NCI-H2029 treated with DMSO at 0.1 percent for 48 hours (cell line): Measurements from ENCODE around the gene FAM162B.
"Not testable (repeated sequence)": the region's sequence is repeated elsewhere in the genome, so short reads cannot be mapped to it uniquely, and the experiment has no call there.

Experiments
- DNase-seq: peaks from one replicate; lab custom pipeline; 2025; lab: John Stamatoyannopoulos, UW

FAM162B gene

DNA sequence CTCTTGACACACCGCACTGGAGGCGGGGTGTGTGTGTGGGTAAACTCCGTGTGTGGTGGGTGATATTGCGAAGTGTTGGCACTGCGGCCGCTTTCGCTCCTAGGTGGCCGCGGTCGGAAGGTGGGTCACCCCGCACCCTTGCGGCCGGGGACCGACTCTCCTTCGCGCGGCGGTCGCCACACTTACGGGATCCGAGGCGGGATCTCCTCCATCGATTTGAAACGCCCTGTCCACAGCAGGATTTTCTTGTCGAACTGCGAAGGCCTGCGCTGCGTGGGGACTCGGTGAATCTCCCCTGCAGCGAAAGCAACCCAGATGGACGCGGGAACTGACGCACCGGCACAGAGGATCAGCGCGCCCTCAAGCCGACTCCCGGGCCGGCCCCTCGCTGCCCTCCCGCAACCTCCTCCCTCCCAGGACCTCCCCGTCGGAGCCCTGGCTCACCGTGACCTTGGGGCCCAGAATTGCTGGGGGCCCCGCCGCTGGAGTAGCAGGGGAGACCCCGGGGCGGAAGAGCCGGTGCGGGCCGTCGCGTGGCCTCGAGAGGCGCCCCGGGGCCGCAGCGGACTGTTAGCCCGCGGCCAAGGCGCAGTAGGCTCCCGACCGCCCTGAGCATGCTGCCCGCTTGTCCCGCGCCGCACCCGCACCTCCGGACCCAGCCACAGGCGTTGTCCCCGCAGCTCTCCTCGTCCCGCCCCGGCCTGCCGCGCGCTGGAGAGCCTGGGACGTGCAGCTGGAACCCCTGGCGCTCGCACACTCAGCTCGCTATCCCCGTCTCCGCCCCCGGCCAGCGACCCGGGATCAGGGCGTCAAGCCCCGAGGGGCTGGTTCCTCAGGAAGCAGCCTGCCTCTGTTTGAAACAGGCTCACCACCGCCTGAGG, at the start of gene FAM162B:
TSS of gene FAM162B (minus strand) at position 759 of the 881 bp plus-strand sequence. CDS start at position 616, 143 bp downstream.
- DNase-seq, result no peak

DNA sequence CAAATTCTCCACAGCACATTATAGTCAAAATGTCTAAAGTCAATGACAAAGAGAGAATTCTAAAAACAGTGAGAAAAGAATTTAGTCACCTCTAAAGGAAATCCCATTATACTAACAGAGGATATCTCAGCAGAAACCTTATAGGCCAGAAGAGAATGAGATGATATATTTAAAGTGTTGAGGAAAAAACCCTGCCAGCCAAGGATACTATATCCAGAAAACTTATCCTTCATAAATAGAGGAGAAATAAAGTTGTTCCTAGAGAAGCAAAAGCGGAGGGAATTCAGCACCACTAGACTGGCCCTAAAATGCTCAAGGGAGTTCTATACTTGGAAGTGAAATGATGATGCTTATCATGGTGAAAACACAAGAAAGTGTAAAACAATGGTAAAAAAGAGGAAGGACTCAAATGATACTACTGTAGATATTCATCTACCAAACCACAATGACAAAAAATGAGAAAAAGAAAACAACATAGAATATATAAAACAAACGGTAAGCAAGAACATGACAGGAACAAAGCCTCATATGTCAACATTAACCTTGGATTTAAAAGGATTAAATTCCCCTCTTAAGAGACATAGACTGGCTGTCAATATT, 46.6 kb upstream of the FAM162B start:
- no peak for DNase-seq

DNA sequence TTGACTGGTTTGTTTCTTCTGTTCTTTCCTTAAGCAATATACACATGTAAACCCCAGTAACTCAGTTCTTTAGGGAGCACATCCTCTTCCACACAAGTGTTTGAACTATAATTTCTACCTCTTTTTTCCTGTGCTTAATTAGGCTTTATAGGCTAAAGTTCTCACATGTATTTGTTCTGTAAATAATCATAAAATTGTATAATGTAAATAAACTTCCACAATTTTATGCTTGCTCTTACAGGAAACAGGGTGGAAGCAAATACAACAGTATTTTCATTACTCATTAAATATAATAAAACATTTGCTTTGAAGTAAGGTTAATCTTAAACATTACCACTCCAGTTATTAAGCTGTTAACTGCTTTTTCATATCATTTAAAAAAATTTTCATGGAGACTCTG, 36.5 kb upstream of the FAM162B start:
- DNase-seq, result peak; percentile 76

DNA sequence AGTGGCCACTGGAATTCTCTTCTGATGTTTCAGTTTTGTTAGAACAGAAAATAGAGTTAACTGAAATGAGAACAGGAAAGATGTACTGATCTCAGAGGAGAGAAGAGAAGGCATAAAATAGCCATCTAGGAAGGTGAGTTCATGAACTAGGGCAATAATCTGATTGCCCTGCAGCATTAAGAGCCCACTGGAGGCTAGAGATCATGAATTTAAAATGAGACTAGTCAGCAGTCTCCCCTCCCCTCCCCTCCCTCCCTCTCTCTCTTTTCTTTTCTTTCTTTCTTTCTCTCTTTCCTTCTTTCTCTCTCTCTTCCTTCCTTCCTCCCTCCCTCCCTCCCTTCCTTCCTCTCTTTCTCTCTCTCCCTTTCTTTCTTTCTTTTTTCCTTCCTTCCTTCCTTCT, 34.4 kb upstream of the FAM162B start:
- DNase-seq, result no peak

DNA sequence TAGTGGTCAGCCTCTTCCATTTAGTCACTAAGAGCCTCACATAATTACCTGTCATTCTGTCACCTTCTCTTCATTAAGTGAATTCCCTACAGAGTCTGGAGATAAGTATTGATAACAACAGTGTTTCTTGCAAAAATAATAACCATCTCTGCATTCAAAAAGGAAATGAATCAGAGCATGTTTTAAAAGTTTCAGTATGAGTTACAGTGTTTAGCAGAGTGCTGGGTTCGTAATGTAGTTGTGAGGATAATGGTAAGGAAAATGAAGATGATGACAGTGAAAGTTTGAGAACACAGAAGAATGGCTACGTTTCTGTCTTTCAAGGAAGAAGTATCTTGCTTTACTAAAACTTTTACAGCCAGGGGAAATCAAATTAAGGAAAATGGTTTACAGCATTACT, 32.1 kb upstream of the FAM162B start:
- DNase-seq, result no peak

DNA sequence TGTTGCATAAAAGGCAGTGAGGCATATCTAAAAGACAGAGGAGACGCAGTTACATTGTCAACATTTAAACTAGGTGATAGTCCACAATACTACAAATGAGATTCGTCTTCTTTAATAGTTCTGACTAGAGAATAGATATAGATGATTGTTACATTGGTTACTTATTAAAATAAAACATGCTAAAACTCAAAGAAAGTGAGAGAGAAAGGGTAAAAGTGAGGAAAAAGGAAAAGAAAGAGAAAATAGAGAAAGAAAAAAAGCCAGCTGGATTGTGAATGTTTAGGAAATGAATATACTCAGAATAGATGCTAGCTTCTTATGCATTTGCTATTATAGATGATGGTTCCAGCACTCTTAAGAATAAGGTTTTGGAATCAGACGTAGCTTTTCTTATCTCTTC, 27.7 kb upstream of the FAM162B start:
- DNase-seq, result no peak

DNA sequence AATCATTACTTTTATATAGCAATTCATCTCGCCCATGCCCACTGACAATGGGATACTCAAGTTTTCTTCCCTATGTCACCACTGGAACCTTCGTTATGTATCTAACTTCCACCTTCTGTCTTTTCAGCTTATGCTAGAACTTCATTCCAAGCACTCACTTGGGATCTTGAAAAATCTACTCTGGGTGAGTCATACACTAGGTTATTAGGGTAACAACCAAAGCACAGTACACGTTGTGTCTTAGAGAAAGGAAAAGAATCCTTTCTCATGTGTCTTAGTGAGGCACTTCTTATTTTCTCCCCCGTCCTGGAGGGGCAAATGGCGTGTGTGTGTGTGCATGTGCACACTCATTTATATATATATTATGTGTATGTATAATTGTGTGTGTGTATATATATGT, 18.3 kb upstream of the FAM162B start:
- DNase-seq, result no peak

DNA sequence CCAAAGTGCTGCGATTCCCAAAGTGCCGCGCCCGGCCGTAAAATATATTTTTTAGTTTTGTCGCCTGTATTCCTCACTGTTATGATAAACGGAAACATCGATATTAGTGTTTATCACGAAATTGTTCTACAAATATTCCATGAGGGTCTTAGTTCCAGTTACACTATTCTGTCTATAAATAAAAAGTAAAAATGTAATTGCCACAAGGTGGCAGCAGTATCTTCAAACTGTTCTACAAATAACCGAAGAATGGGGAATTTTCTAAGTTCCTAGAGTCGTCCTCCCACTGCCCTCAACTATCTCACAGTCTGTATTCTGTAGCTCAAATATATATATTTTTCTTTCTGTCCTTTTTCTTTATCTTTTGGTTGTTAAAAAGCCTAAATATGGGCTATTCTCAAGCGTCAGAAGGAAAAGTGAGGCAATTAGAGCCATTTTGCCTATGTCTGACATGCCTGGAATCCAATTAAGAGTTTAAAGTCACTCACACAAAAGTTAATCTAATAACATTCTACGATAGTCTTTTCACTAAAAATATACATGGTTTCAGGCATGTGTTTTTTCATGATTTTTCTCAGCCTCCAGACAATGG, 14.2 kb upstream of the FAM162B start:
- DNase-seq, result peak; percentile 99

DNA sequence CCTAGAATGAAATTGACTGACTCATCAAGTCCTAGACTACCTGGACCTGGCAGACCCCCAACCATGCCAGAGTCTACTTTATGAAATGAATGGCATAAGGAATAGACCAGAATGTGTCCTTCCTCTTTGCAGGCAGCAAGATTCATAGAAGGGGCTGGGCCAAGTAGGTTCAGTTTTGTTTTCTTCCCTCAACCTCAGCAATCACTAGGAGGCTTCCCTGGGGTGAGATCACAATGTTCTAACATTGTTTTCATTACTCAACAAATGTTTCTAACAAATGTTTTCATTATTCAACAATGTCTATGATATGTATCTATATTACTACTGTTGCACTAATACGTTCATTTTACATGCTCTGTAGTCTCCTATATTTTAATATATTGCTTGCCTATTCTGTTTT, 8.4 kb upstream of the FAM162B start:
- DNase-seq, result no peak

DNA sequence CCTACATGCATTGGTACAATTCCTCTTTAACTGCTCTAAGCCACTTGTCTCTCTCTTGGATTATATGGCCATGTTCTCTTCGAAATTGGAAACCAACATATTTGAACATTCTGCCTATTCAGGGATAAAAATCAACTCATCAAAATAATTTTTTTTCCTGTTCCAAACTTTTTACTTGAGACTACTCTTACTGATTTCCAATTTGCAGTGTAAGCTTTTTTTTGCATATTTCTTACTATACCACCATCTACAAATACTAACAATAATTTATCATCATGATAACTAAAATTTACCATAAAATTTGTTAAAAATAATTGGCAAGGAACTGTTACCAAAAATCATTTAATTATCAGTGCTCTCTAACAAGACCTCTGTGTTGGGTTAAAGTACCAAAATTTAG, 6.9 kb upstream of the FAM162B start:
- no peak for DNase-seq

DNA sequence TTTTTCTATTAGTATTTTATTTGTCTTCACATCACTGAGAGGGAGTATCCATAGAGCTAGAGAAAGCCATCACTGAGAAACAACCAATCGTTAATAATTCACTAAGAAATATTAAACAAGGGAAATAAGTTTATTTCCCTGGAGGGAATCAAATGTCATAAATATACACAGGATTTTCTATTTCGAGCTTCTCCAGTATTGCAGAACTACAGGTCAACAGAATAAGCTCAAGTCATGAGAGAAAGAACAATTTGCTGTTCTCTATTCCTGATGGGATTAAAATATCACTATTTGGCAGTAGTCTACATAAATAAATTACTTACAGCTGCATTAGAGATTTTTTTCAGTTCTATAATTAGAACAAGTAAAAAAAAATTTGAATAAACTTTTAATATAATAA, 2.2 kb upstream of the FAM162B start:
- no peak for DNase-seq

DNA sequence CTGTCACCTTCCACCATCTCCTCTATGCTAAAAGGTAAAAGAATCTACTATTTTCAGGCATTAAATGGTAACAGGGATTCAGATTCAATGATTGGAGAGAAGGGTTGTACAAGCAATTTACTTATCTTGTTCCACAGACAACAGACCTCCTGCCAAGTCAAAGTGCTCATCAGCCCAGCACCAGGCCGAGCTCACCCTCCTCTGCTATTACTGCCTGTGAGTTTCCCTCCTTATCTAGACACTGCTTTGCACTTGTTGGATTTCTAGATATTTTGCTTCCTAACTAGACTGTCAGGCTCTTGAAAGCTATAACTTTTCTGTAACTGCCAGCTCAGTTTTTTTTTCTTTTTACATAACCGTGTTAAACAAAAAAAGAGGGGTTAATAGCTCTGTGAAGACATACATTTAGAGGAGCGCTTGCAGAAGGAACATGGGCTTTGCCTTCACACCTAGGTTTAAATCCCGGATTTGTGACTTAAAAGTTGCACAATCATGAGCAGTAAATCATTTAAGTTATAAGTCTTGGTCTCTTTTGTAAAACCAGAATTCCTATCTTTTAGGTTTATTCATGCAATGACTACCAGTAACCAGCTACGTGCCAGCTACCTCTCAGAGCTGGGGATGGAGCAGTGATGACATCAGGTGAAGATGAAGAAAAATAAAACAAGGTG, 1.1 kb upstream of the FAM162B start:
- no peak for DNase-seq

DNA sequence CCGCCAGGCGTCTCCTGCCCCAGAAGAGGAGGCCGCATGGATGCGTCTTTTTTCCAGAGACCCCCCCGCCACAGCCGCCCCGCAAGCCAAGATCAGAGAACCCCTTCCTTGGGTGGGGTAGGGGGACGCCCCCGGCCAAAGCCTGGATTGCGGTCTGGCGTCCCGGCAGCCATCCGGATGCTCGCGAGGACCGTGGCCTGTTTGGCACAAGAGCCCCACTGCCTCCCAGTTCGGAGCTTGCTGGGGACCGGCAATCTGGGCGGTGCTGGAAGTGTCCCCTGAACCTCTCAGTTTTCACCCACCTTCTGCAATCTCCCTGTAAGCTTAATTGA, 924 bp downstream of the FAM162B start:
- no peak for DNase-seq

DNA sequence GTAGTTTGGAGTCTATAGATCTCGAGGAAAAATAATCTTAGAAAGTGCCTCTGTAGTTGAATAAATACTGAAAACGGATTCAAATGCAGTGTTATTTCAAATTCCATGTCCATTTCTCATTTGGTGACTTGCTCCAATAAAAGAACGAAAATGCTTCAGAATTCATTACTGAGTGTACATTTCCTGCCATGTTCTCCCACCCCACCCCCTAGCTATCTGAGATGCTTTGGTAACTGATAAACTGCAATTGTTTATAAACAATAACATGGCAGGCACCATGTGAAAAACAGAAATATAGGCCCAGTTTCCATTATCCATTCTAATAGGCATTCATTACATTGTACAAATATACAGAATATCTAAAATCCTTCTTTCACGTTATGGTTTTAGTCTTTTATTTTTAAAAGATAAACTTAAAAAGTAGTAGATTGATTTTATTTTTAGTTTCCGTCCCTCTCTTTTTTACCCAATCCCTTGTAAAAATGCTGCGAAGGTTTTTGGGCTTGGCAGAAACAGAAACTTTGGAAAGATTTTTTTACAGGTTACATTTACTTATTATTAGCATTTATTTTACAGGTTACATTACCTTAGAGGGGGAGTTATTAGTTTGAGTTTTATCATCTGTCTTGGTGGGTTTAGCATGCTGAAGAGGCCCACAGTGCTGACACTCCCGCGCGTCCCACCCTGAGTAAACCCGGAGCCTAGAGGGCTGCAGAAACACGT, 1.5 kb downstream of the FAM162B start:
- no peak for DNase-seq

DNA sequence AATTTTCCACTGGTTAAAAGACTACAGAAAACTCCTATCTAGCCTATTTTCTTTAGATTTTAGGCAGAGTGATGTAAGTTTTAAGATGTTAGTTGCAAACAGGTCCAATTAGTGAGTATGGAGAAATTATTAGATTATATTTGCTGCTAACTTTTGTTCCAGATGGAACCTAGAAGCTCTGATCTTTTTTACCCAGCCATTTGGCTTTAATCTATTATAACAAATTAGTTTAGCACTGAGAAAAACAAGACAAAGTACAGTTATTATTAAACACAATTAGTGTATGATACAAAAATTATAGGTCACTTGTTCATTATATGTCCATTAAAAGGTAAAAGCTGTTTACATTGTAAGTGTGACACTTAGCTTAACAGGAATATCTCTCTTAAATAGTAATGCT, 2.5 kb downstream of the FAM162B start:
- no peak for DNase-seq

DNA sequence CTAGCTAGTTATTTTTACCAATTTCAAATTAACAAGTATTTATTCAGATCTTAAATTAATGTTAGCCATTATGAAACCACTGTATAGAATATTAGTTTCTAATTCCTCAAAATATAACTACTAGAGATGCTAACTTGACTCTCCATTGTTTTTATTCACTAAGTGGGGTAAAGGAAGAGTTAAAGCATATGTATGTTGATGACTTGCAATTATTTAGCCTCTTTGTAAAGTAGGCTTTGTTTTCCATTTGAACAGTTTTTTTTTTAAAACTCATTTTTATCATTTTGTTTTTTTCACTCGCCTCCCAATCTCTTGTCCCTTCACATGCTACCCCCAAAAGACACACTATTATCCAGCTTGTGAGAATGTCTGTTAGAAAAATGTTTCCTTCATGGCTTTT, 3.3 kb downstream of the FAM162B start:
- DNase-seq, result no peak

DNA sequence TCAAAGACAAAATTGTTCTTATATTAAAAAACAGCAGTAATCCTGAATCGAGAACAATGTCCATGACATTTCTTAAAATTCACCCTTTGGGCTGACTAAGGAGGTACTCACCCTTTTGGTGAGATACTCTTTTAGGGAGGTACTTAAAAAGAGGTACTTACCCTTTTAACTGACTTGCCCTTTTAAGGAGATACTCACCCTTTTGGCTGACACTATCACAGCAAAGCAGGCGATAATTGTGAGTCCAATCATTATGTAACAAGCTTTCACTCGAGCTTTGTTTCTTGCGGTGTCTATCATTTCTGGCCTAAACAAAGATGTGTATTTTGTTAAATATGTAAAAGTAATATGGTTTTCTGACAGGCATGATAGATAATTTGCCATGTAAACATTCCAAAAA, 3.7 kb downstream of the FAM162B start:
- no peak for DNase-seq

DNA sequence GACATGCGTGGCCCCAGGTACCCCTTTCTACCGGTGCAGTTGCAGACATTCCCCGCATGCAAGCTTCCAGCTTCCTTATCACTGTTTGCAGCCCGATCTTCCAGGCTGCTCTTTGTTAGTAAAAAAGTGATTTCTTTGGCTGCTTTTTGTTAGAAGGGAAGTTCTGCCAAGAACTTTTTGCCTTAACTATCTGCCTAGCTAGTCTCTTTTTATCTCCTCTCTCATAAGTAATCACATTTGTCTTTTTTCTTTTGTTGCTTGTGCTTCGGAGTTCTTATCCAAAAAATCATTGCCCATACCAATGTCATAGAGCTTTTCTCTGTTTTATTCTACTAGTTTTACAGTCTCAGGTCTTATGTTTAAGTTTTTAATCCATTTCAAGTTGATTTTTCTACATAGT, 20.3 kb downstream of the FAM162B start:
- no peak for DNase-seq

DNA sequence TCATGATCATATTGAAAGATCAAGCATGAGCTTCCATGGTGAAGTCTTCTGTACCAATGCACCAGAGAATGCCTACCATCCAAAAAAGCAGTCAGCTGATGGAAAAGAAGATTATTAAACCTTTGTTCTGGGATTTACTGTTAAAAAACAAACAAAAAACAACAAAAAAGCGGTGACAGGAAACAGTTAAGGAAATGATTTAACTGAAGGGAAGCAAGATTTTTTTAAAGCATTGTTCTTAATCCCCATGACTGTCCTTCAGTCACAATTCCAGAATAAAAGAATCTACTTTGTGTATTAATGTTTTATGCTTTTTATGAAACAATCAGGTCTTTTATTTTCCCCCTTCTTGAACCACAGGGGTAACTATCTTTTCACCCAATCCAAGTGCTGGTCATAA, 23.9 kb downstream of the FAM162B start:
- DNase-seq, result no peak

DNA sequence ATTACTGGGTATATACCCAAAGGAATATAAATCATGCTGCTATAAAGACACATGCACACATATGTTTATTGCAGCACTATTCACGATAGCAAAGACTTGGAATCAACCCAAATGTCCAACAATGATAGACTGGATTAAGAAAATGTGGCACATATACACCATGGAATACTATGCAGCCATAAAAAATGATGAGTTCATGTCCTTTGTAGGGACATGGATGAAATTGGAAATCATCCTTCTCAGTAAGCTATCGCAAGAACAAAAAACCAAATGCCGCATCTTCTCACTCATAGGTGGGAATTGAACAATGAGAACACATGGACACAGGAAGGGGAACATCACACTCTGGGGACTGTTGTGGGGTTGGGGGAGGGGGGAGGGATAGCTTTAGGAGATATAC, 25.0 kb downstream of the FAM162B start:
- not testable (repeated sequence) for DNase-seq

DNA sequence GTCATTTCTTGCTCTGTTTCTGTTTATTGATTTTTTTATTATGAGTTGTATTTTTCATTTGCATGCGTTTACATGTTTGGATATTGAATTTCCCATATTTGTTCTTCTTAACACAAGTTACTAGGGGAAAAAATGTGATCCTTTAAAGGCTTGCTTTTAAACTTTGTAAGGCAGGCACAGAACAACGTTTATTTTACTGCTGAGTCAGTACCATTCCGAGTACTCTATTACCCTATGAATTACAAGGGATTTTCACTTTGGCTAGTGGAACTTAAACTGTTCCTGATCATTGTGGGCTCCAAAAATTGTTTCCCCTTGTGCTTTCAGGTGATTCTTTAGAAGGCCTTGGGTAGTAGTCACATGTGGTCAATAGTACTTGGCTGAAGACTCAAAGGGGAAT, 28.5 kb downstream of the FAM162B start:
- DNase-seq, result no peak

DNA sequence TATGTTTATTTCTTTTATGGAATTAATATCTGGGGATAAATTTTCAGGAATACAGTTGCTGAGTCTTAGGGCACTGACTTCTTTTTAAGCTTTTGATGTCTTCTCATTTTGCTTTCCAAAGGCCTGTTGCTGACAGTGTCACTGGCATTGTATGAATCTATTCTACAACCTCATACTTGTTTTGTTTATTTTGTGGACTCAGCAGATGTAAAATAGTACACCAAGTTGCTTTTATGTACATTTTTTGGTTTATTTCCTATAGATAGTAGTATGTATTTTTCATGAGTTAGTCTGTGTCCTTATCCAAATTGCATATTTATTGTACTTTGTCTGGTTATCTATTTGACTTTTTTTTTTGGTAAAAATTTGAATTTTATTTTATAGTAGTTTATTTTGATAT, 35.0 kb downstream of the FAM162B start:
- no peak for DNase-seq
